GM15510 (cell line): ENCODE measurements around the gene TPPP2.

Experiments used
- POLR2A ChIP-seq: IDR thresholded peaks from 3 replicates; pipeline ENCODE4 v1.6.1; 2011; ENCODE audit warnings: borderline replicate concordance; ENCODE audit not compliant: insufficient read length; ENCODE audit errors: extremely low read depth

Gene TPPP2

GRCh38 chr14:21043387-21043973 lies 13.5 kb downstream of the TPPP2 start:
- no peak for TF ChIP-seq POLR2A

- TF ChIP-seq POLR2A = no peak
Measured at GRCh38 chr14:21043974-21044618, 14.1 kb downstream of the TPPP2 start.

DNA sequence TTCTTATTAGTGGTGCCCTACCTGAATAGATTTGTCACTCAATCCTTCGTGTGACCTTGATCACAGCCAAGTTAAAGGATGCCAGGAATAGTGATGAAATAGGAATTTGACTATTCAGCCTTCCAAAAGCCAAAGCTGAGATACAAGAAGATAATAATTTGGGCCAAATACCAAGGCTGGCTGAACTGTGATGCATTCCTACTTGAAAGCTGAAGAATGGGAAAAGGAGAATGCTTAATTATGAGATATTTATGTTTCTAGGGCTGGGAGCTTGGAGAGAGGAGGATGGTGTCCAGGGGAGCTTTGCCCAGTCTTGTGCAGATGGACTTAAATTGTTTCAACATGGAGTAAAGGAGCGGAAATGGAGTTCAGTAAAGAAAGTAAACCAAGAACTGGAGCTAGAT lies 17.4 kb downstream of the TPPP2 start:
- TF ChIP-seq POLR2A = no peak

DNA sequence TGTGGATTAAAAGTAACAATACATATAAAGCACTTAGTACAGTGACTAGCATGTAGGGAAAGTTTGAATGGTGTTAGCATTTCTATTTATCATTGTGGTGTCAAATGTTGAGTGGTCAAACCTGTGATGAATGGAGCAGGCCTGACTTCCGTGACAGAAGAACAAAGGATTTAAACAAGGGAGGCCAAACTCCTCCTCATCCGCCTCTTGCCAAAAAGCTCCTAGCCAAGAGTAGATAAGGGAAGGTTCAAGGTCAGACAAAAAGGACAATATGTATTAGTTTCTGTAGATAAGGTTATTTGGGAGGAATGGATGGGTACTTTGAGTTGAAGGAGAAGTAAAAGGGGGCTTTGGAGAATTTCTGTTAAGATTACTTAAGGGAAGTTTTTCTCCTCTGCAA lies 18.6 kb downstream of the TPPP2 start:
- TF ChIP-seq POLR2A = no peak

DNA sequence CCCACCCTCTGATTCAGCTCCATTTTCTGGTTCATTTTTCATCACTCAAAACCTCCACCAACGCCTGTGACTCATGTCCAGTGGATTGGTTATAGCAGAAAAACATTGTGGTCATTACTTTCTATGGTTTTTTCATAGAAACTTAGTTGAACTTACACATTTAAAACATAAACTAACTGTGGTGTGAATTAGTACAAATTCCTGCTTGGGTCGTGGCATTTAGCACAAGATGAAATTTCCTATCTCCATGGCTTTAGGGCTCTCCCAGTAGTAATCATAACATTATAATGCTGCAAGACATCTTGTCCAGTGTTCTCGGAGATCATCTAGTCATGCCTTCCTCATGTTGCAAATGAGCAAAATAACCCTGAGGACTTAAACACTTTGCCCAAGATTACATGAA lies 19.3 kb downstream of the TPPP2 start:
- TF ChIP-seq POLR2A = no peak

GRCh38 chr14:21050597-21050996 lies 20.6 kb downstream of the TPPP2 start:
- no peak for TF ChIP-seq POLR2A

- no peak for TF ChIP-seq POLR2A
Measured at GRCh38 chr14:21053184-21054122, 23.4 kb downstream of the TPPP2 start.

DNA sequence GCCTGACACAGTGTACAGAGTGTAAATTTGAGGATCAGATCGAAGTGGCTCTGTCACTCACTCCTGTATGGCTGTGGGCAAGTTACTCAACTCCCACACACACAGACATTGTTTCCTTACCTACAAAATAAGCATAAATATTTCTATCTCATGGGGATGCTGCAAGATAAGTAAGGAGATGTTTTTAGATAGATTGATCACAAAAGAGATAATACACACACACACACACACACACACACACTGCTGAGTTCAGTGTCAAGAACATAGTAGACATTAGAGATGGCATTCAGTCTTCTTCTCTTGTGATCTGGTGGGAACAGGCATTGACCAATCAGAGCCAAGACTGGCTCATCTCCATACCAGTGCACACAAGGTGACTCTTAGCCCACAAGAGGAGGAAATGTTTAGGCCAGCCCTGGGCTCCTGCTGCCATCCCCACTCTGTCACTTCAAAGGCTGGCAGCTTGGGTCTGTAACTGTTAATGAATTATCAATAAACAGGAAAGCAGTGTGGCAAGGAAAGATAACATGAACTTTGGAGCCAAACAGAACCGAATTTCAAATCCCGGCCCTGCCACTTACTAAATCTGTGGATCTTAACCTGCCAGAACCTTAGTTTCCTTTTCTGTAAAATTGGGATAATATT lies 24.2 kb downstream of the TPPP2 start:
- no peak for TF ChIP-seq POLR2A

- no peak for TF ChIP-seq POLR2A
Measured at GRCh38 chr14:21054768-21055145, 24.7 kb downstream of the TPPP2 start.

DNA sequence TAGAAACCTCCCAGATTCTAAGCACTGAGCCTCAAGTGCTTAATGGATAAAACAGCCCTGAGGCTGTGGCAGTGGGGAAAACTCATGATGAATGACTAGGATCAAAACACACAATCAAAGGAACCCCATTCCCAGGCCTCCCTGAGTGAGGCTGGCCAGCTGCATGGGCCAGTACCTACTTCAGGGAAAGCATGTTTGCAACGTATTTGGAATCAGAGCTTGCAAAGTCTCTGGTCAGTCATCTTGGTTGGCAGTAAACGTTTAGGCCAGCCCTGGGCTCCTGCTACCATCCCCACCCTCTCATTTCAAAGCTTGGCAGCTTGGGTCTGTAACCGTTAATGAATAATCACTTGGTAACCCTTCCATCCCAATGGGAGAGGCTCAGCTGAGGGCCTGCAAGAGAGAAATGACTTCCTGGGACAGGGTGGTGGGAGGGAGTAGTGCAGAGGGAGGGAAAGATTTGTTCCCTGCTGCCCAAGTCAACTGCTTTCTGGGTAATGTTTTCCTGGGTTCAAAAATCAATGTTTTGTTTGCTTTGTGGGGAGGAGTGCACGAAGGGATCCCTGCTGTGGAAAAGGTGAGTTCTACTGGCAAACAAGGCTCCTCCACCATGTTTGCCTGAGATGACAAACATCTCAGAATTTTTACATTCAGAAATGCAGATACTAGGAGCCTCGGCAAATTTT lies 25.6 kb downstream of the TPPP2 start:
- no peak for TF ChIP-seq POLR2A

GRCh38 chr14:21056520-21057163 lies 26.6 kb downstream of the TPPP2 start:
- TF ChIP-seq POLR2A = no peak

GRCh38 chr14:21057803-21058675 lies 28.0 kb downstream of the TPPP2 start, which contains the start of gene RNASE8:
TSS of gene RNASE8 (plus strand) at chr14:21057822. CDS start at chr14:21057893, 71 bp downstream.
- TF ChIP-seq POLR2A = no peak

GRCh38 chr14:21058903-21059302 lies 28.9 kb downstream of the TPPP2 start:
- no peak for TF ChIP-seq POLR2A
